Activated T-helper 1 cell treated with anti-CD3 and anti-CD28 coated beads, Interleukin-12 subunit alpha, Interleukin-12 subunit beta, Interleukin-2, Interleukin-4 antibody, amounts not matched to agents 30 ng/mL and 10 ng/mL and 1 ng/mL, durations not matched to agents 14 hours and 24 hours and 36 hours (primary cell): ENCODE results near the gene SP7. TPM values are rescaled to one million over a fixed set of nuclear protein-coding genes. Genes with fewer than 3 reads are reported as not detected.
A peak's percentile ranks its signal among the peaks of the same experiment; 100 is the strongest.

Source experiments
- DNase-seq: peaks from one replicate; pipeline ENCODE4 v3.0.0; 2021; ENCODE audit warnings: low spot score
- H3K27ac Mint-ChIP-seq: one replicate; pipeline ENCODE4 v1.8.0; 2021; ENCODE audit warnings: mild to moderate bottlenecking, mixed read lengths
- H3K27me3 Mint-ChIP-seq: one replicate; pipeline ENCODE4 v1.8.0; 2022; ENCODE audit warnings: mild to moderate bottlenecking, moderate library complexity, mixed read lengths; ENCODE audit not compliant: insufficient read depth
- H3K36me3 Mint-ChIP-seq: one replicate; pipeline ENCODE4 v1.8.0; 2021; ENCODE audit warnings: low read depth, mixed read lengths
- H3K4me1 Mint-ChIP-seq: one replicate; pipeline ENCODE4 v1.8.0; 2021; ENCODE audit warnings: low read depth, mixed read lengths
- H3K4me3 Mint-ChIP-seq: one replicate; pipeline ENCODE4 v1.8.0; 2021; ENCODE audit warnings: mild to moderate bottlenecking, moderate library complexity, mixed read lengths
- H3K9me3 Mint-ChIP-seq: one replicate; pipeline ENCODE4 v1.8.0; 2021; ENCODE audit warnings: mixed read lengths
- intact Hi-C: fragments of 100-400 bp; cut with micrococcal nuclease; formaldehyde crosslinking; loops from one replicate; pipeline ENCODE4 v1.15.1; 2024
- total RNA-seq: library from RNA; stranded (reverse); gene quantifications from 2 replicates; pipeline ENCODE4 v1.2.3, GENCODE V29; 2022

SP7 gene
- total RNA-seq, 1 donor from 2014 or later, result not detected

GRCh38 chr12:53326460-53327185 is 9.5 kb downstream of the SP7 start:
- intact Hi-C loops, result no loop called here
- Mint-ChIP-seq H3K27ac (no peak overlapping the region), H3K4me1 (peaks cover 24% of the 10 kb centered on the region), H3K36me3 (no peaks in the 10 kb centered on the region), H3K27me3 (peaks cover 28% of the 10 kb centered on the region), H3K4me3 (peak overlapping the region; percentile 79), H3K9me3 (no peaks in the 10 kb centered on the region)
- no peak for DNase-seq

- intact Hi-C loops, result loop anchor here (2.0 kb wide), 1 partner anchor 183 kb away; no protein-coding TSS in a partner anchor
- Mint-ChIP-seq H3K27ac (no peak overlapping the region), H3K4me1 (peaks cover 34% of the 10 kb centered on the region), H3K36me3 (peaks cover 3% of the 10 kb centered on the region), H3K4me3 (peak overlapping the region; percentile 79), H3K27me3 (peaks cover 19% of the 10 kb centered on the region), H3K9me3 (no peaks in the 10 kb centered on the region)
- no peak for DNase-seq
These were observed 10.6 kb downstream of the SP7 start for GRCh38 chr12:53325511-53326061.

- peak overlapping the region; percentile 100 for H3K27ac Mint-ChIP-seq
- intact Hi-C loops, result loop anchor here (1.0 to 5.0 kb wide), 5 partner anchors 20 to 402 kb away; partner anchors contain the start of genes ATP5MC2 and CALCOCO1
- H3K4me3 Mint-ChIP-seq, result peak overlapping the region; percentile 96
- peaks cover 5% of the 10 kb centered on the region for H3K36me3 Mint-ChIP-seq
- DNase-seq, result peak; percentile 85
- peaks cover 40% of the 10 kb centered on the region for H3K4me1 Mint-ChIP-seq
- peaks cover 18% of the 10 kb centered on the region for H3K27me3 Mint-ChIP-seq
- no peaks in the 10 kb centered on the region for H3K9me3 Mint-ChIP-seq
These were observed 11.2 kb downstream of the SP7 start for GRCh38 chr12:53324779-53325510.

GRCh38 chr12:53324113-53324778 is 11.9 kb downstream of the SP7 start:
- H3K36me3 Mint-ChIP-seq, result peaks cover 6% of the 10 kb centered on the region
- peak overlapping the region; percentile 96 for H3K4me3 Mint-ChIP-seq
- H3K4me1 Mint-ChIP-seq, result peaks cover 42% of the 10 kb centered on the region
- intact Hi-C loops, result loop anchor here (1.0 to 5.0 kb wide), 5 partner anchors 21 to 403 kb away; partner anchors contain the start of genes ATP5MC2 and CALCOCO1
- peak overlapping the region; percentile 100 for H3K27ac Mint-ChIP-seq
- H3K27me3 Mint-ChIP-seq, result peaks cover 16% of the 10 kb centered on the region
- H3K9me3 Mint-ChIP-seq, result no peaks in the 10 kb centered on the region
- DNase-seq, result peak; percentile 56

- H3K9me3 Mint-ChIP-seq, result no peaks in the 10 kb centered on the region
- peak overlapping the region; percentile 96 for H3K4me3 Mint-ChIP-seq
- H3K27me3 Mint-ChIP-seq, result no peaks in the 10 kb centered on the region
- H3K27ac Mint-ChIP-seq, result peak overlapping the region; percentile 97
- peaks cover 41% of the 10 kb centered on the region for H3K4me1 Mint-ChIP-seq
- peaks cover 17% of the 10 kb centered on the region for H3K36me3 Mint-ChIP-seq
- no peak for DNase-seq
- intact Hi-C loops, result loop anchor here (1.0 to 5.0 kb wide), 14 partner anchors 21 to 407 kb away; partner anchors contain the start of genes CALCOCO1, CSAD, ESPL1 and MYG1
These were observed 15.6 kb downstream of the SP7 start for GRCh38 chr12:53320352-53321195.

GRCh38 chr12:53313996-53314395 is 22.2 kb downstream of the SP7 start:
- peaks cover 5% of the 10 kb centered on the region for H3K4me1 Mint-ChIP-seq
- no peaks in the 10 kb centered on the region for H3K9me3 Mint-ChIP-seq
- H3K27me3 Mint-ChIP-seq, result no peaks in the 10 kb centered on the region
- no peak for DNase-seq
- H3K36me3 Mint-ChIP-seq, result peaks cover 34% of the 10 kb centered on the region
- no peak overlapping the region for H3K27ac Mint-ChIP-seq
- intact Hi-C loops, result no loop called here
- no peak overlapping the region for H3K4me3 Mint-ChIP-seq

GRCh38 chr12:53308276-53308675 is 27.9 kb downstream of the SP7 start:
- Mint-ChIP-seq H3K27ac (no peak overlapping the region), H3K9me3 (no peaks in the 10 kb centered on the region), H3K4me3 (no peak overlapping the region), H3K4me1 (no peaks in the 10 kb centered on the region), H3K27me3 (no peaks in the 10 kb centered on the region), H3K36me3 (peaks cover 34% of the 10 kb centered on the region)
- DNase-seq, result no peak
- intact Hi-C loops, result no loop called here

GRCh38 chr12:53306826-53307225 is 29.3 kb downstream of the SP7 start:
- intact Hi-C loops, result no loop called here
- DNase-seq, result no peak
- Mint-ChIP-seq H3K4me3 (no peak overlapping the region), H3K27me3 (no peaks in the 10 kb centered on the region), H3K27ac (no peak overlapping the region), H3K36me3 (peaks cover 41% of the 10 kb centered on the region), H3K9me3 (no peaks in the 10 kb centered on the region), H3K4me1 (peaks cover 8% of the 10 kb centered on the region)

GRCh38 chr12:53302903-53303302 is 33.3 kb downstream of the SP7 start:
- H3K36me3 Mint-ChIP-seq, result peaks cover 53% of the 10 kb centered on the region
- H3K27me3 Mint-ChIP-seq, result no peaks in the 10 kb centered on the region
- no peak for DNase-seq
- H3K4me3 Mint-ChIP-seq, result no peak overlapping the region
- no peaks in the 10 kb centered on the region for H3K9me3 Mint-ChIP-seq
- H3K27ac Mint-ChIP-seq, result peak overlapping the region; percentile 40
- peaks cover 39% of the 10 kb centered on the region for H3K4me1 Mint-ChIP-seq
- intact Hi-C loops, result no loop called here

GRCh38 chr12:53300187-53300586 is 36.0 kb downstream of the SP7 start:
- peak overlapping the region; percentile 93 for H3K27ac Mint-ChIP-seq
- peak overlapping the region; percentile 97 for H3K4me3 Mint-ChIP-seq
- no peaks in the 10 kb centered on the region for H3K27me3 Mint-ChIP-seq
- intact Hi-C loops, result no loop called here
- H3K4me1 Mint-ChIP-seq, result peaks cover 64% of the 10 kb centered on the region
- H3K36me3 Mint-ChIP-seq, result peaks cover 50% of the 10 kb centered on the region
- H3K9me3 Mint-ChIP-seq, result no peaks in the 10 kb centered on the region
- no peak for DNase-seq

GRCh38 chr12:53299454-53300180 is 36.5 kb downstream of the SP7 start, which contains the start of gene MYG1:
TSS of gene MYG1 (plus strand) at chr12:53299695. CDS start at chr12:53299738, 43 bp downstream.
- Mint-ChIP-seq H3K36me3 (peaks cover 51% of the 10 kb centered on the region), H3K4me1 (peaks cover 68% of the 10 kb centered on the region)

More at GRCh38 chr12:53299454-53300180, 36.5 kb downstream of the SP7 start, which contains the start of gene MYG1:
- peak within 1 kb of the TSS; percentile 97 for H3K4me3 Mint-ChIP-seq
- peak within 1 kb of the TSS; percentile 93 for H3K27ac Mint-ChIP-seq
- intact Hi-C loops, result loop anchor here (1.0 kb wide), 10 partner anchors 22 to 201 kb away; partner anchors contain the start of genes AAAS, CSAD, ESPL1 and ZNF740
- no peaks in the 10 kb centered on the region for H3K9me3 Mint-ChIP-seq
- H3K27me3 Mint-ChIP-seq, result no peaks in the 10 kb centered on the region
- DNase-seq, result peak; percentile 86
